ENCODE data around the gene FYN. TPM values are rescaled to one million over a fixed set of nuclear protein-coding genes. Genes with fewer than 3 reads are reported as not detected.

The FYN gene
- total and polyA plus RNA-seq, 9 of the 15 experiments (the other 6 are each of a cell fraction or from before 2014, with no cell fraction given) = 2.9 to 22.1 (median 11.4) TPM

GRCh38 chr6:111615916-111616612 lies 257.2 kb downstream of the FYN start:
- no peaks in the 10 kb centered on the region for H3K36me3 ChIP-seq (ENCODE audit: control insufficient read depth, insufficient read depth, low read length)
- H3K27ac ChIP-seq (ENCODE audit: extremely low read depth, low read depth, low read length) = no peak overlapping the region
- 21% methylated on average over 12 of the region's 12 CpGs for WGBS (ENCODE audit: insufficient coverage, low coverage, missing lambda C conversion rate)
- CTCF ChIA-PET (ENCODE audit: low intra/inter-chr PET ratio) = no interaction called here
- POLR2A ChIA-PET = interaction anchor here (0.5 to 1.2 kb wide), 3 partner anchors 10 to 401 kb away, joined by 3 to 5 read pairs (median 3); no protein-coding TSS in a partner anchor
- H4K20me1 ChIP-seq (replicated peaks; ENCODE audit: control insufficient read depth, insufficient read depth, low read length) = no peaks in the 10 kb centered on the region
- intact Hi-C loops (cut with micrococcal nuclease) = no loop called here
- H3K4me2 ChIP-seq (ENCODE audit: insufficient read depth, low read length) = no peak overlapping the region
- TF ChIP-seq ZSCAN32 (CRISPR knock-in tag; IDR thresholded peaks at IDR 0.05) = no peak
- peak; percentile 65 for TF ChIP-seq CEBPB (tag; IDR thresholded peaks at IDR 0.05)
- TF ChIP-seq JUN (IDR thresholded peaks at IDR 0.05; ENCODE audit: borderline replicate concordance, low read depth, low read length) = no peak
- no peak for TF ChIP-seq JUN (CRISPR knock-in tag; IDR thresholded peaks at IDR 0.05; ENCODE audit: borderline replicate concordance)
- TF ChIP-seq HMGN3 (IDR thresholded peaks at IDR 0.05; ENCODE audit: borderline replicate concordance, extremely low read depth, insufficient read length, low read depth, low read length) = no peak
- 0 out of 2 replicates have a peak, but pooled peaks have one; percentile 21 for TF ChIP-seq BCOR (IDR thresholded peaks at IDR 0.05)
- TF ChIP-seq, protein P1, sequence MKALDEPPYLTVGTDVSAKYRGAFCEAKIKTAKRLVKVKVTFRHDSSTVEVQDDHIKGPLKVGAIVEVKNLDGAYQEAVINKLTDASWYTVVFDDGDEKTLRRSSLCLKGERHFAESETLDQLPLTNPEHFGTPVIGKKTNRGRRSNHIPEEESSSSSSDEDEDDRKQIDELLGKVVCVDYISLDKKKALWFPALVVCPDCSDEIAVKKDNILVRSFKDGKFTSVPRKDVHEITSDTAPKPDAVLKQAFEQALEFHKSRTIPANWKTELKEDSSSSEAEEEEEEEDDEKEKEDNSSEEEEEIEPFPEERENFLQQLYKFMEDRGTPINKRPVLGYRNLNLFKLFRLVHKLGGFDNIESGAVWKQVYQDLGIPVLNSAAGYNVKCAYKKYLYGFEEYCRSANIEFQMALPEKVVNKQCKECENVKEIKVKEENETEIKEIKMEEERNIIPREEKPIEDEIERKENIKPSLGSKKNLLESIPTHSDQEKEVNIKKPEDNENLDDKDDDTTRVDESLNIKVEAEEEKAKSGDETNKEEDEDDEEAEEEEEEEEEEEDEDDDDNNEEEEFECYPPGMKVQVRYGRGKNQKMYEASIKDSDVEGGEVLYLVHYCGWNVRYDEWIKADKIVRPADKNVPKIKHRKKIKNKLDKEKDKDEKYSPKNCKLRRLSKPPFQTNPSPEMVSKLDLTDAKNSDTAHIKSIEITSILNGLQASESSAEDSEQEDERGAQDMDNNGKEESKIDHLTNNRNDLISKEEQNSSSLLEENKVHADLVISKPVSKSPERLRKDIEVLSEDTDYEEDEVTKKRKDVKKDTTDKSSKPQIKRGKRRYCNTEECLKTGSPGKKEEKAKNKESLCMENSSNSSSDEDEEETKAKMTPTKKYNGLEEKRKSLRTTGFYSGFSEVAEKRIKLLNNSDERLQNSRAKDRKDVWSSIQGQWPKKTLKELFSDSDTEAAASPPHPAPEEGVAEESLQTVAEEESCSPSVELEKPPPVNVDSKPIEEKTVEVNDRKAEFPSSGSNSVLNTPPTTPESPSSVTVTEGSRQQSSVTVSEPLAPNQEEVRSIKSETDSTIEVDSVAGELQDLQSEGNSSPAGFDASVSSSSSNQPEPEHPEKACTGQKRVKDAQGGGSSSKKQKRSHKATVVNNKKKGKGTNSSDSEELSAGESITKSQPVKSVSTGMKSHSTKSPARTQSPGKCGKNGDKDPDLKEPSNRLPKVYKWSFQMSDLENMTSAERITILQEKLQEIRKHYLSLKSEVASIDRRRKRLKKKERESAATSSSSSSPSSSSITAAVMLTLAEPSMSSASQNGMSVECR (CRISPR knock-in tag; IDR thresholded peaks at IDR 0.05) = no peak
- no peak for TF ChIP-seq ZC3H4 (CRISPR knock-in tag; IDR thresholded peaks at IDR 0.05; ENCODE audit: borderline replicate concordance)
- TF ChIP-seq, protein P2, sequence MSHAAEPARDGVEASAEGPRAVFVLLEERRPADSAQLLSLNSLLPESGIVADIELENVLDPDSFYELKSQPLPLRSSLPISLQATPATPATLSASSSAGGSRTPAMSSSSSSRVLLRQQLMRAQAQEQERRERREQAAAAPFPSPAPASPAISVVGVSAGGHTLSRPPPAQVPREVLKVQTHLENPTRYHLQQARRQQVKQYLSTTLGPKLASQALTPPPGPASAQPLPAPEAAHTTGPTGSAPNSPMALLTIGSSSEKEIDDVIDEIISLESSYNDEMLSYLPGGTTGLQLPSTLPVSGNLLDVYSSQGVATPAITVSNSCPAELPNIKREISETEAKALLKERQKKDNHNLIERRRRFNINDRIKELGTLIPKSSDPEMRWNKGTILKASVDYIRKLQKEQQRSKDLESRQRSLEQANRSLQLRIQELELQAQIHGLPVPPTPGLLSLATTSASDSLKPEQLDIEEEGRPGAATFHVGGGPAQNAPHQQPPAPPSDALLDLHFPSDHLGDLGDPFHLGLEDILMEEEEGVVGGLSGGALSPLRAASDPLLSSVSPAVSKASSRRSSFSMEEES (CRISPR knock-in tag; IDR thresholded peaks at IDR 0.05) = no peak
- TF ChIP-seq RBM25 (IDR thresholded peaks at IDR 0.05; ENCODE audit: low read depth, low read length, severe bottlenecking) = peak; percentile 90
- ATAC-seq (no peak), FAIRE-seq (peak; percentile 35), DNase-seq (ENCODE audit: extremely low read depth in 1 of 4, low spot score in 3 of 4) (no peak)
- peaks cover 8 to 11% of the 10 kb centered on the region in 2 experiments; a peak in 4 of 5 replicates for H3K4me1 ChIP-seq (replicated peaks in 1 of 2; ENCODE audit: control insufficient read depth in 2 of 2, insufficient read depth in 2 of 2, low read length in 2 of 2)
- H3K9ac ChIP-seq (ENCODE audit: insufficient read depth in 1 of 2, low read depth in 2 of 2, low read length in 2 of 2) = no peak overlapping the region
- H3K9me3 ChIP-seq (replicated peaks; ENCODE audit: control insufficient read depth, insufficient read depth, low read depth, low read length) = no peaks in the 10 kb centered on the region
- peaks cover 3 to 29% of the 10 kb centered on the region in 2 experiments; a peak in 3 of 5 replicates for H3K27me3 ChIP-seq (ENCODE audit: control insufficient read depth in 2 of 2, insufficient read depth in 2 of 2, low read length in 2 of 2)
- peak overlapping the region; percentile 28 for H2AFZ ChIP-seq (ENCODE audit: low read depth, low read length)
- H3K79me2 ChIP-seq (ENCODE audit: control insufficient read depth, insufficient read depth, low read length) = no peaks in the 10 kb centered on the region
- H3K4me3 ChIP-seq = no peak overlapping the region
- in situ Hi-C loops (cut with MboI) = no loop called here
- no TSS peak for BruUV-seq (replicated peaks)
- no peaks in the 10 kb centered on the region for H3K9me1 ChIP-seq (ENCODE audit: control insufficient read depth, insufficient read depth, low read length)

Data from K562 (cell line).